ENCODE data around the gene LARP1B. TPM values are rescaled to one million over a fixed set of nuclear protein-coding genes. Genes with fewer than 3 reads are reported as not detected.

Gene LARP1B
- total and polyA plus RNA-seq, 9 of the 15 experiments (the other 6 are each of a cell fraction or from before 2014, with no cell fraction given), result 19.2 to 59.7 (median 37.9) TPM

GRCh38 chr4:128060699-128061565, at the start of gene LARP1B (continued):
- TF ChIP-seq JUND (IDR thresholded peaks at IDR 0.05; ENCODE audit: borderline replicate concordance, low read depth, low read length), result peak; percentile 63
- TF ChIP-seq JUND (tag; IDR thresholded peaks at IDR 0.05; ENCODE audit: borderline replicate concordance, low read depth, low read length), result peak; percentile 48; the same call in 1 of the 3 replicates
- TF ChIP-seq, protein P1, sequence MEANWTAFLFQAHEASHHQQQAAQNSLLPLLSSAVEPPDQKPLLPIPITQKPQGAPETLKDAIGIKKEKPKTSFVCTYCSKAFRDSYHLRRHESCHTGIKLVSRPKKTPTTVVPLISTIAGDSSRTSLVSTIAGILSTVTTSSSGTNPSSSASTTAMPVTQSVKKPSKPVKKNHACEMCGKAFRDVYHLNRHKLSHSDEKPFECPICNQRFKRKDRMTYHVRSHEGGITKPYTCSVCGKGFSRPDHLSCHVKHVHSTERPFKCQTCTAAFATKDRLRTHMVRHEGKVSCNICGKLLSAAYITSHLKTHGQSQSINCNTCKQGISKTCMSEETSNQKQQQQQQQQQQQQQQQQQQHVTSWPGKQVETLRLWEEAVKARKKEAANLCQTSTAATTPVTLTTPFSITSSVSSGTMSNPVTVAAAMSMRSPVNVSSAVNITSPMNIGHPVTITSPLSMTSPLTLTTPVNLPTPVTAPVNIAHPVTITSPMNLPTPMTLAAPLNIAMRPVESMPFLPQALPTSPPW (CRISPR knock-in tag; IDR thresholded peaks at IDR 0.05), result peak; percentile 84
- TF ChIP-seq MTA3 (IDR thresholded peaks at IDR 0.05; ENCODE audit: borderline replicate concordance), result peak; percentile 87; the same call in 1 of the 2 replicates
- TF ChIP-seq HMGN3 (IDR thresholded peaks at IDR 0.05; ENCODE audit: borderline replicate concordance, extremely low read depth, insufficient read length, low read depth, low read length), result peak; percentile 91
- 0 out of 2 replicates have a peak, but pooled peaks have one; percentile 35 for TF ChIP-seq ZBED1 (IDR thresholded peaks at IDR 0.05)
- TF ChIP-seq, protein P2, sequence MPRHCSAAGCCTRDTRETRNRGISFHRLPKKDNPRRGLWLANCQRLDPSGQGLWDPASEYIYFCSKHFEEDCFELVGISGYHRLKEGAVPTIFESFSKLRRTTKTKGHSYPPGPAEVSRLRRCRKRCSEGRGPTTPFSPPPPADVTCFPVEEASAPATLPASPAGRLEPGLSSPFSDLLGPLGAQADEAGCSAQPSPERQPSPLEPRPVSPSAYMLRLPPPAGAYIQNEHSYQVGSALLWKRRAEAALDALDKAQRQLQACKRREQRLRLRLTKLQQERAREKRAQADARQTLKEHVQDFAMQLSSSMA (CRISPR knock-in tag; IDR thresholded peaks at IDR 0.05), result 0 out of 2 replicates have a peak, but pooled peaks have one; percentile 23
- peak in 1 of 2 experiments; percentile 84; a peak in 2 of 4 replicates for TF ChIP-seq ZNF639 (CRISPR knock-in tag; conservative IDR thresholded peaks at IDR 0.05 in 1 of 2, IDR thresholded peaks at IDR 0.05 in 1 of 2)
- TF ChIP-seq GATAD2A (IDR thresholded peaks at IDR 0.05), result no peak
- peak; percentile 72; the same call in 1 of the 2 replicates for TF ChIP-seq NFRKB (IDR thresholded peaks at IDR 0.05; ENCODE audit: low read depth)
- TF ChIP-seq CBX3 (IDR thresholded peaks at IDR 0.05; ENCODE audit: borderline replicate concordance in 1 of 2, low read length in 2 of 2), result 0 out of 3 replicates have a peak, but pooled peaks of 1 of the 2 experiments have one; percentile 18
- TF ChIP-seq MYNN (IDR thresholded peaks at IDR 0.05), result peak; percentile 59; the same call in 1 of the 2 replicates
- TF ChIP-seq MYNN (CRISPR knock-in tag; IDR thresholded peaks at IDR 0.05), result no peak
- TF ChIP-seq NFIC (IDR thresholded peaks at IDR 0.05), result peak; percentile 37
- no peak for TF ChIP-seq SMC3 (conservative IDR thresholded peaks at IDR 0.05; ENCODE audit: insufficient read depth, low read depth, low read length)
- TF ChIP-seq ZNF384 (IDR thresholded peaks at IDR 0.05; ENCODE audit: low read depth, low read length), result peak; percentile 23; the same call in 1 of the 2 replicates
- TF ChIP-seq L3MBTL2 (IDR thresholded peaks at IDR 0.05), result peak; percentile 98
- TF ChIP-seq, protein P3, sequence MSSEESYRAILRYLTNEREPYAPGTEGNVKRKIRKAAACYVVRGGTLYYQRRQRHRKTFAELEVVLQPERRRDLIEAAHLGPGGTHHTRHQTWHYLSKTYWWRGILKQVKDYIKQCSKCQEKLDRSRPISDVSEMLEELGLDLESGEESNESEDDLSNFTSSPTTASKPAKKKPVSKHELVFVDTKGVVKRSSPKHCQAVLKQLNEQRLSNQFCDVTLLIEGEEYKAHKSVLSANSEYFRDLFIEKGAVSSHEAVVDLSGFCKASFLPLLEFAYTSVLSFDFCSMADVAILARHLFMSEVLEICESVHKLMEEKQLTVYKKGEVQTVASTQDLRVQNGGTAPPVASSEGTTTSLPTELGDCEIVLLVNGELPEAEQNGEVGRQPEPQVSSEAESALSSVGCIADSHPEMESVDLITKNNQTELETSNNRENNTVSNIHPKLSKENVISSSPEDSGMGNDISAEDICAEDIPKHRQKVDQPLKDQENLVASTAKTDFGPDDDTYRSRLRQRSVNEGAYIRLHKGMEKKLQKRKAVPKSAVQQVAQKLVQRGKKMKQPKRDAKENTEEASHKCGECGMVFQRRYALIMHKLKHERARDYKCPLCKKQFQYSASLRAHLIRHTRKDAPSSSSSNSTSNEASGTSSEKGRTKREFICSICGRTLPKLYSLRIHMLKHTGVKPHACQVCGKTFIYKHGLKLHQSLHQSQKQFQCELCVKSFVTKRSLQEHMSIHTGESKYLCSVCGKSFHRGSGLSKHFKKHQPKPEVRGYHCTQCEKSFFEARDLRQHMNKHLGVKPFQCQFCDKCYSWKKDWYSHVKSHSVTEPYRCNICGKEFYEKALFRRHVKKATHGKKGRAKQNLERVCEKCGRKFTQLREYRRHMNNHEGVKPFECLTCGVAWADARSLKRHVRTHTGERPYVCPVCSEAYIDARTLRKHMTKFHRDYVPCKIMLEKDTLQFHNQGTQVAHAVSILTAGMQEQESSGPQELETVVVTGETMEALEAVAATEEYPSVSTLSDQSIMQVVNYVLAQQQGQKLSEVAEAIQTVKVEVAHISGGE (CRISPR knock-in tag; IDR thresholded peaks at IDR 0.05), result peak in 1 of 3 experiments; percentile 42; a peak in 1 of 6 replicates
- peak; percentile 59 for TF ChIP-seq FUS (optimal IDR thresholded peaks at IDR 0.05; ENCODE audit: low read depth, low read length)
